Activated effector memory CD4-positive, alpha-beta T cell treated with anti-CD3 and anti-CD28 coated beads, Interleukin-2, amount 50 U/mL, for 16 hours (primary cell): Measurements from ENCODE around the gene TRIO.

Experiments
- DNase-seq: peaks from one replicate; pipeline ENCODE4 v3.0.0-alpha.2; 2020

Gene TRIO

GRCh38 chr5:14270209-14270702, 127.1 kb downstream of the TRIO start:
- DNase-seq = no peak

- no peak for DNase-seq
Observed at GRCh38 chr5:14272548-14273205, 129.5 kb downstream of the TRIO start.

- DNase-seq = no peak
Observed at GRCh38 chr5:14273207-14273767, 130.1 kb downstream of the TRIO start.

GRCh38 chr5:14276380-14276779, 133.2 kb downstream of the TRIO start:
- no peak for DNase-seq

- no peak for DNase-seq
Observed at GRCh38 chr5:14277385-14278320, 134.5 kb downstream of the TRIO start.

- DNase-seq = no peak
Observed at GRCh38 chr5:14280294-14280854, 137.2 kb downstream of the TRIO start.

GRCh38 chr5:14281746-14282181, 138.6 kb downstream of the TRIO start:
- DNase-seq = no peak

GRCh38 chr5:14283139-14283538, 140.0 kb downstream of the TRIO start:
- no peak for DNase-seq

GRCh38 chr5:14284392-14285148, 141.4 kb downstream of the TRIO start:
- DNase-seq = no peak

GRCh38 chr5:14286007-14286406, 142.9 kb downstream of the TRIO start:
- no peak for DNase-seq

- DNase-seq = no peak
Observed at GRCh38 chr5:14286574-14287421, 143.7 kb downstream of the TRIO start.

- DNase-seq = no peak
Observed at GRCh38 chr5:14292766-14293658, 149.9 kb downstream of the TRIO start.

- DNase-seq = no peak
Observed at GRCh38 chr5:14295610-14296009, 152.5 kb downstream of the TRIO start.

GRCh38 chr5:14296533-14297331, 153.6 kb downstream of the TRIO start:
- DNase-seq = no peak

GRCh38 chr5:14297697-14298096, 154.6 kb downstream of the TRIO start:
- DNase-seq = no peak

- DNase-seq = no peak
Observed at GRCh38 chr5:14298126-14298847, 155.1 kb downstream of the TRIO start.

- DNase-seq = no peak
Observed at GRCh38 chr5:14299666-14300065, 156.5 kb downstream of the TRIO start.

GRCh38 chr5:14301186-14301585, 158.0 kb downstream of the TRIO start:
- DNase-seq = no peak

- DNase-seq = no peak
Observed at GRCh38 chr5:14302330-14302729, 159.2 kb downstream of the TRIO start.
